NCI-H345 (cell line): ENCODE measurements around the gene CD38.
A peak's percentile ranks its signal among the peaks of the same experiment; 100 is the strongest.

Experiments used
- DNase-seq: peaks from one replicate; lab custom pipeline; 2025; lab: John Stamatoyannopoulos, UW

CD38 gene

GRCh38 chr4:15868111-15868510 lies 90.0 kb downstream of the CD38 start:
- no peak for DNase-seq

GRCh38 chr4:15868826-15869413 lies 90.8 kb downstream of the CD38 start:
- no peak for DNase-seq

DNA sequence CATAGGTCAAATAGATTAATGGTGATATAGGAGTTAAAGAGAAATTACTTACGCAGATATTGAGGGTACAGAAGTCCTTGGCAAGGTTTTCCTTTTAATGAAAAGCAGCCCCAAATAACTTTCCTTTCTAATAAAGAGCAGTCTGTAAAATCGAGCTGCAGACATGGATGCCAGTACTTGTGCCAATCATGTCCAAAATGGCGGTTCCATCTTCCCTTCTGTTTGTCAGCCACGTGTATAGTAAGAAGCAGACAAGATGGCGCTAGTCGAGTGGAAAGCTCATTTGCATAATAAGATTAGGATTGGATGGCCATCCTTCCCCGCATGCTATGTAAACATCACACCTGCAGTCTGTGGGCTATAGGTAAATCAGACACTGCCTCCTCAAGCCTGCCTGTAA lies 92.0 kb downstream of the CD38 start:
- DNase-seq, result no peak

GRCh38 chr4:15870921-15871664 lies 93.0 kb downstream of the CD38 start:
- no peak for DNase-seq

GRCh38 chr4:15873117-15873516 lies 95.0 kb downstream of the CD38 start:
- no peak for DNase-seq

- DNase-seq, result no peak
Measured at GRCh38 chr4:15874671-15875070, 96.5 kb downstream of the CD38 start.

DNA sequence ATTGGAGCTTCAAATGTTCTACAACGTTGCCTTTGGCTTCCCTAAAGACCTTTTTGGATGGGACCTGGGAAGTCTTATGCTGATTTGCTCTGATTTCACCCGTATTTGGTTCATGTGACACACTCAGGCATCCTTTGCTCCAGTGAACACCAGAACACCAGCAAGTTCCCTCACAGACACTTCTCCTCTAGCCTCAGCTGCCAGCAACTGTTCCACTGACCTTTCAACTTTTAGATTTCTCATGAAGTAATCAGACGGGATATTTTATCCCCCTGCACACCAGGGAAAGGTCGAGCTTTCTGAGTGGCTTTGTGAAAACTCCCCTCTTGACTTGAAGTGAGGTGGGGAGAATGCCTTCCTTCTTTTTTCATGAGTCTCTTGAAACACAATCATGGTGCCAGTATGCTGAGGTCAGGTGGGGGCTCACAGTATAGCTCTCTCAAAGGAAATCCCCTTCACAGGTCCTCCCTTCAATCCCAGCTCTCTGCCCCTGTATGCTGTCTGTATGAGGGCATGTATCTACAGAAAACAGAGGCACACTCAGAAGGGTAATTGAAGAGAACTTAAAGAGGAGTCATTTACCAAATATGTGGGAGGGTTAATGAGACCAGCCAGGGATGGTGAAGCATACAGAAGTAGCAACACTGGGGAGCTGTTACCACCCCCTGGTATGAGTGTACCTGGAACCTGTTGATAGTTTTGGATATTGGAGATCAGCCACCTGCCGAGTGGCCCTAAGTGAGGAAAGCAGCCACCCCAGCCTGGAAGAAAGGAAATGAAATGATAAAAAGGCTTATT lies 97.7 kb downstream of the CD38 start:
- no peak for DNase-seq

- no peak for DNase-seq
Measured at GRCh38 chr4:15878011-15878410, 99.9 kb downstream of the CD38 start.

- no peak for DNase-seq
Measured at GRCh38 chr4:15881820-15882219, 103.7 kb downstream of the CD38 start.

DNA sequence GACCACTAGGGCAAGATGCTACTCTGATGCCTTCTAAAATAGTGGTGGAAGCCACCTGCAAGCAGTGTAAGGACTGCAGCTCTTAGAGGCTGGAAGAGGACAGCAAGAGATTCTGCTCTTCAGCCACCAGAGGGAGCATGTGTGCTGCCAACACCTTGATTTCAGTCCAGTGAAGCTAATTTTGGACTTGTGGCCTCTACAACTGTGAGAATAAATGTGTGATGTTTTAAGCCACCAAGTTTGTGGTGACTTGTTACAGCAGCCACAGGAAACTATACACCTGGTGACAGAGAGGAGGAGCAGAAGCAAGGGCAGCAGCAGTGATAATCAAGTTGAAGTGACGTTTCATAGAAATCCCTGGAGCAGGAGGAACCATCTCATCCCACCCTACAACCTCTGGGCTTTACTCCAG lies 104.6 kb downstream of the CD38 start:
- peak; percentile 48 for DNase-seq

DNA sequence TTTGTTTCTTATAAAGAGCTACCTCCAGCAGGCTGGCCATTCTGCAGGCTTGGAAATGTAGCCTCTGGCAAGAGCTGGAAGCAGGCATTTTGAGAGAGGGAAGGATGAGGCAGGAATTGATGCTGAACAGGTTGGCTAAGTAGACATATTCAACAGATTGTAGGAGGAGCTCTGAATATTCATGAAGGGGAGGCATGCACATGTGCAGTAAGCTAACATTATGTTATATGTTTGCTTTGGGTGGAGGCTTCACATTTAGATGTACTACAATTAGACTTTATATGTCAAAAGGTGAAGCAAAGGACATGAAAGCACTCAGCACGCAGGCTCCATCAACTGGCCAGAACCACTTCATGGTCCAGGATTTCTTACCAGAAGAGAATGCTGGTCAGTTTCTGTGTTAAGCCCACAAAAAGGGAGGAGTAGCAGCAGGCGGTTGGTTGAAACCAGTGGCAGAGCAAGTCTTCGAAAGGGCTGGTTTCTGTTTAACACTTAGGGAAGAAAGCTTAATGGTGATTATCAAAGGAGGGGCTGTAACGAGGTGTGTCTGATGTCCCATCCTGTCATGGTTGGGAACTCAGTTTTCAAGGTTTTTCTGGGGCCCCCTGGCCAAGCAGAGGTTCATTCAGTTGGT lies 105.6 kb downstream of the CD38 start:
- no peak for DNase-seq

- DNase-seq, result no peak
Measured at GRCh38 chr4:15884666-15885065, 106.5 kb downstream of the CD38 start.

DNA sequence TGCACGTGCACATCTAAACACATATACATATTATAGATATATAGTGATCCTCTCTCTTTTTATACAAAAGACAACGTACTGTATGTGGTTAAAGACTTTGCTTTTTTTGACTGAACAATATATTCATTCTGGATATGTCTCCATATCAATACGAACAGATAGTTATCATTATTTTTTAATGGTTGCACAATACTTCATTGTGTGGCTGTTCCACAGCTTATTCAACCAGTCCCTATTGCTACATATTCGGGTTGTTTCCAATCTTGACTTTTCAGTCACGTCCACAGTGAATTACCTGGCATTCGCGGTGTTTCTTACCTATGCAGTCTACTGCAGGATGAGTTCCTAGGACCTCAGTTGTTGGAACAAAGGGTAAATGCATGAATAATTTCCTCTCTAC lies 107.3 kb downstream of the CD38 start:
- DNase-seq, result no peak

DNA sequence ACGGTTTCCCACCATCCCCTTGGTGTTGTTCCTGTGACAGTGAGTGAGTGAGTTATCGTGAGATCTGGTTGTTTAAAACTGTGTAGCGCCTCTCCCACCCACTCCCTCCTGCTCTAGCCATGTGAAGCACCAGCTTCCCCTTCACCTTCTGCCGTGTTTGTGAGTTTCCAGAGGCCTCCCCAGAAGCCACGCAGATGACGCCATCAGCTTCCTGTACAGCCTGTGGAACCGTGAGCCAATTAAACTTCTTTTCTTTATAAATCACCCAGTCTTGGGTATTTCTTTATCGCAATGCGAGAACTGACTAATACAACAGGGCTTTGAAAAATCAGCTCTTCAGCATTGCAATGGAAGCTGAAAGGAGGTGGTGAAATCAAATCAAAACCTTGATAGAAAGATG lies 110.4 kb downstream of the CD38 start:
- no peak for DNase-seq

- no peak for DNase-seq
Measured at GRCh38 chr4:15890246-15890829, 112.2 kb downstream of the CD38 start.

DNA sequence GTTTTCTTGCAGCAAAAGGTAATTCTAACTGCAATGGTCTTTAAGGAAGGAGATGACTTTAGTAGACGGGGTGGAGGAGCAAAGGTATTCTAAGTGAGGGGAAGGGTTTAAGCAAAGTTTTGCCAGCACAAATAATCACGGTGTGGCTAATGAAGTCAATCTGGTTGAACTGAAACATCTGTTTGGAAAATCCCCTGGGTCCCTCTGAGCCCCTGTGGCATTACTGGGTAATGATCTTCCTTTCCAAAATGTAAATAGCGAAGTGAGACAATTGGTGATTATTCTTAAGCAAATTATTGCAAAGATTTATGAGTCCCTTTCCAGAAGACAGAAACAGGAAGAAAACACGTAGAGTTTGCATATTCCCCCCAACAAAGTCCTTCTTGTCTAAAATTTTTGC lies 113.2 kb downstream of the CD38 start:
- no peak for DNase-seq

- DNase-seq, result no peak
Measured at GRCh38 chr4:15893962-15894361, 115.8 kb downstream of the CD38 start.

DNA sequence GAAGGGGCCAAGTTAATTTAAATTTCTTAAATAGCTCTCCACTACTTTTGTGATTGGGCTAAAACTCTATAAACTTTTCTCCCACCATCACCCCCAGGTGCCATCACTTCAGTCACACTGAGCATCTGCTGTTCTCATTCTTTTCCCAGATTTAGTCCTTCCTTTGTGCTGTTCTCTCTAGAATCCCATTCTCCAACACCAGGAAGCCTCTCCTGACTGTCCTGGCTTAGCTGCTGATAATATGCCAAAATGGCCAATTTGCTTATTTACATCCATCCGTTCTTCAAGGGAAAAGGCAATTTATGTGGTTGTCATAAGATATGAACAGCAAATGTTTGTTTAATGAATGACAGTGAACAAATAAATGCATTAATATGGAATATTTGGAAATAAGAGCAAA lies 116.3 kb downstream of the CD38 start:
- DNase-seq, result no peak

GRCh38 chr4:15894921-15895916 lies 117.1 kb downstream of the CD38 start:
- DNase-seq, result no peak

GRCh38 chr4:15897577-15897976 lies 119.4 kb downstream of the CD38 start:
- no peak for DNase-seq

DNA sequence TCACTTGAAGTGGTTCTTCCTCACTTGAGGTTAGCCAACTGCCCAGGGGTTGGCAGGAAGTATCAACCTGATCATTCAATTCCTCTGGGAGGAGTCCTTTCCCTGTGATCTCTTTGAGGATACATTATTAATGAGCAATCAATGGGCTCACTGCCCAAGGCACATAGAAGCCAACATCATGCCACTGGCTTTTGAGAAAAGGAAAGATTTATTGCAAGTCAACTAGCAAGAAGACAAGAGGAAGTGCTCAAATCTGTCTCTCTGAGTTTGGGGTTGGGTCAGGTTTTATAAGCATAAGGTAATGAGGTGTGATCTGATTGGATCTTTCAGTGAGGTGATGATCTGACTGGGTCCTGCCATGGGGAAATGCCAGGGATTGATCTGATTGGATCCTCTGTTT lies 120.8 kb downstream of the CD38 start:
- no peak for DNase-seq
